HG03439 (cell line): ENCODE measurements around the gene IRAK1.

ENCODE experiments used
- ATAC-seq: cut with Tn5 transposase; IDR thresholded peaks from one replicate; pipeline ENCODE4 v1.9.1; 2021; ENCODE audit warnings: mild to moderate bottlenecking, moderate library complexity; ENCODE audit not compliant: unreplicated experiment

The IRAK1 gene

DNA sequence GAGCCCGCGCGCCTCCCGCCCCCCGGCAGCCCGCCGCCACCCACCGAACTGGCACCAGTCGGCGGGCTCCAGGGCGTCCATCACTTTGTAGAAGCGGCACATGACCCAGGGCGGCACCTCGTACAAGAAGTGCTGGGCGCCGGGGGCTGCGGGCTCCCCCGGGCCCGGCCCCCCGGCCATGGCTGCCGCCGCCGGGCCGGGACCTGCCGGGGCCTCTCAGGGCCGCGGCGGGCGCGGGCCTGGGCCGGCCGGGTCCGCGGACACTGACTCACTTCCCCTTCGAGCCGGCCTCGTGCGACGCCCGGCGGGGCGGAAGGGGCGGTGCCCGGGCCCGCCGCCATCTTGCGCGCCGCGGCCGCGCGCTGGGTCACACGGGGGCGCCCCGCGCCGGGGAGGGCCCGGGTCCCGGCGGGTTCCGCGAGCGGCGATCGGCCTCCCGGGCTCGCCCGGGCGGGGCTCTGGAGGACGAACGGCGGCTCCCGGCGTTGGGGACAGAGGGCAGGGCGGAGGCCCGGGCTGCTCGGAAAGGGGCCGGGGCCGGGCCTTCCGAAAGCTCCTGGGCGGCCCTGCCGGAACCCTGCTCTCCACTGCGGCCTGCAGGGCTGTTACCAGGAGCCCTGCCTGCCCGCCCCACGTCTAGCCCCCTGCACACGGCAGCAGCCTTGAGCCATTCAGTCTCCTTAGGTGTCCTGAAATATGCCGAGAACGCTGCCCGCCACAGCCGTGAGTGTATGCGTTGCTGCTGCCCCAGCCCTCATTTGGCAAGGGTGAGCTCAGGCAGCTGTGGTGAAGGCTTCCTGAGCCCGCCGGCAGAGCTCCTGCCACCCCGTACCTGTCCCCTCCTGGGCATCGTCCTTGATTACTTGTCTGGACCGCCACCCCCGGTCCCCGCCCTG is at the start of gene IRAK1:
Gene IRAK1 (minus strand): TSS at position 270 of the 896 bp plus-strand sequence. CDS start 90 bp downstream, at position 180.
- ATAC-seq: peak; percentile 45

DNA sequence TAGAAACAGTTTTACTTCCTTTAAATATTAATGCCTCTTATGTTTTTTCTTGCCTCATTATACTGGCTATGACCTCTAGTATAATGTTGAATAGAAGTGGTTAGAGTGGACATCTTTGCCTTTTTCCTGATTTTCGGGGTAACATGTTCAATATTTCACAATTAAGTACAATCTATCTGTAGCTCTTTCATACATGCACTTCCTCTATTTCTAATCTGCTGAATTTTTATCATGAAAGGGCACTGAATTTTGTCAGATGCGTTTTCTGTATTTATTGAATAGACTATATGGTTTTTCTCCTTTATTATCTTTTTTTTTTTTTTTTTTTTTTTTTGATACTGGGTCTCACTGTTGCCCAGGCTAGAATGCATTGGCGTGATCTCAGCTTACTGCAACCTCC is 48.9 kb upstream of the IRAK1 start:
- no peak for ATAC-seq

DNA sequence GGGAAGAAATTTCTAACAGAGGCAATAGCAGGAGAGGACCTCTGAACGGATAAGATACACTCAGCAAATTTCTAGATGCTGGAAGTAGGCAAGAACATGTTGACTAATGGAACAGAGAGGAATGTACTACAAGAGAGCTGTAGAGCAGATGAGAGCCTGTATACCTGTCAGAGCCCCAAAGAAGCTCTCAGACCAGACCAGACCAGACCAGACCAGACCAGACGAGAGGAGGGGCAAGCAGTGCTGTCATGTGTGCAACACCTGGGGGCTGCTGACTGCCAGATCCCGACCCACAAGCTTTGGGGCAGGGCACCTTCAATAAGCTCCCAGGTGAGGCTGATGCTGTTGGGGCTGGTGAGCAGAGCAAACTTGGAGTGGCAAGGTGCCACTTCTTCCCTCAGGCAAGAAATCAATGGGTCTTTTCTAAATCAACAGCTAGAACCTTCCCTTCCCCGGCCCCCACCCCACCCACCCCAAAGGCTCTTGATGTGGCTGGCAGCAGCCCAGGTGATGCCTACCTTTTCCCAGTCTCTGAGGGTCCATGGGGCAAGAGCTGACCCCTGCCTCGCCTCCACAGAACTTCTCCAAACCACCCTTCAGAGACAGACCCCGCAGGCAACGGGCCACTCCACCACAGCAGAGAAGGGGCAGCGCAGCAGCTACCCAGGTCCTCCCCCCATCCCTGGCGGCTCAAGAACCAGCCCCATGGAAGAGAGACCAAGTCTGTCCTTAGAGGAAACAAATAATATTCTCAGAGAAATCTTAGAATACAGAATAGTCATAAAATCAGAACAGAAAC is 45.1 kb upstream of the IRAK1 start:
- no peak for ATAC-seq

DNA sequence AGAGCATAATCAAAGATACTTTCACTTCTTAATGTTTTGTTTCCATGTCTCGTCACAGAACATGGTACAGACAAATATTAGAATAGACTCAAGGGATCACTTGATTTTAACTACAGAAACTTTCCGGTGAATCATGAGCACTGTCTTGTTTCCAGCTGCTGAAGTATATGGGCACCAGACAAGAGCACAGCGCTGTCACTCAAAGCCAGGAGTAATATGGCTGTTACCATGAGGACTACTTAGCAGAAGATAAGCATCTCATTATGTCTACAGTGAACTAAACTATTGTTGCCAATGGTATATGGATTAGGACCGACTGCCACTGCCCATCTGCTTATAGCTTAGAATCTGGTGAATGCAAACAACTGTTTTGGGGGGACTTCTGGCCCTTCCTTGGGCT is 43.5 kb upstream of the IRAK1 start:
- no peak for ATAC-seq

DNA sequence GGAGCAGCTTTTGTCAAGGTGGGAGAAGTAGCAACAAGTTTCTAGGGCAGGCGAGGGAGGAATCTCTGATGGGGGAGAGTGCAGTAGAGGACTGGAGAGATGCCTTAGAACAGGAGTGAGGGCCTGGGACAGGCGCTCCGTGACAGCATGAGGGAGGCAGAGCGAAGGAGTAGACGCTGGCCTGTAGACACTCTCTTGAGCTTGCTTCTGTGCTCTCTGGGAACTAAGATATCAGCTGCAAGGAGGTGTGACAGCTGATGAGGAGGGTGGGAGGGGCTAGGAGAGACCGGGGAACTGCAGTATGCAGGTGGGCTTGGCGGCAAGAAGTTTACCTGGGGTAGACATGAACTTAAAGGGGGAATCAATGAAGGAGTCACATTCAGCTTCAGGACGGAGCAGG is 42.1 kb upstream of the IRAK1 start:
- ATAC-seq: no peak

DNA sequence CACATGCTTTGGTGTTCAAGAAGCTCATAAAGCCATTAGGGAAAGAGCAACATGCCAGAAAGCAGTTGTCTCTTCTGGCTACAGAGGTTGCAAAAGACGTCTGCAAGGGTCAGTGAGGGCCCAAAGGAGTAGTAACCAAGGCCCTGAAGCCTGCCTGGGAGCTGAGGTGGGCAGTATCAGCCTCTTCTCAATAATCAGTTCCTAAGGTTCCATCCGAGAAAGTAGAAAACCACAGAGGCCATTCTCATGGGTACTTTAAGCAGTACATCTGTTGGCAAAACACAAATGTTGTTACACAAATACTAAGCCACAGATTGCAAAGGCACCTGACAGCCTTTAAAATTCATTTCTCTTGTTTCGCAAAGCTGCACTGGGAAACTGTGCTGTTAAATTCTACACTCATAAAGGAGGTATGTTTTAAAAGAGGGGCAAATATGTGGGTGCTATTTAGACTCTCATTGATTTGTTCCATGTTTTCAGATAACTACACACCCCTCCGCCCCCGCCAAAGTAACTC is 40.1 kb upstream of the IRAK1 start:
- ATAC-seq: no peak

DNA sequence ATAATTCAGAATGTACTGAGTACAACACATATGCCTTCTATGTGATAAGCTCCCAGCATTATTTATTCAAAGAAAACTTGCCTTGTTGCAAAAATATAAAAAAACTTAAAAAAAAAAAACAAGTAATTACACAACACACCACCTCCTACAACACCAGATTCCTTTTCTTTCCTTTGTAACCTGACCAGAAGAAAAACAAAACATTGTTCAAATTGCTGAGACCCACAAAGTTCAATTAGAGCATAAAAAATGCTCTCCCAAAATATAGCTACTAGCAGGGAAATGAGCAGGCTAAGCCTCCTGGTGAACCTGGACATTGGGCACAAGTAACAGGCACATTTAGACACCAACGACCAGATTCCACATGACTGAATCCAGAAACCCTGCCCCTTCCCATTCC is 39.5 kb upstream of the IRAK1 start:
- no peak for ATAC-seq

DNA sequence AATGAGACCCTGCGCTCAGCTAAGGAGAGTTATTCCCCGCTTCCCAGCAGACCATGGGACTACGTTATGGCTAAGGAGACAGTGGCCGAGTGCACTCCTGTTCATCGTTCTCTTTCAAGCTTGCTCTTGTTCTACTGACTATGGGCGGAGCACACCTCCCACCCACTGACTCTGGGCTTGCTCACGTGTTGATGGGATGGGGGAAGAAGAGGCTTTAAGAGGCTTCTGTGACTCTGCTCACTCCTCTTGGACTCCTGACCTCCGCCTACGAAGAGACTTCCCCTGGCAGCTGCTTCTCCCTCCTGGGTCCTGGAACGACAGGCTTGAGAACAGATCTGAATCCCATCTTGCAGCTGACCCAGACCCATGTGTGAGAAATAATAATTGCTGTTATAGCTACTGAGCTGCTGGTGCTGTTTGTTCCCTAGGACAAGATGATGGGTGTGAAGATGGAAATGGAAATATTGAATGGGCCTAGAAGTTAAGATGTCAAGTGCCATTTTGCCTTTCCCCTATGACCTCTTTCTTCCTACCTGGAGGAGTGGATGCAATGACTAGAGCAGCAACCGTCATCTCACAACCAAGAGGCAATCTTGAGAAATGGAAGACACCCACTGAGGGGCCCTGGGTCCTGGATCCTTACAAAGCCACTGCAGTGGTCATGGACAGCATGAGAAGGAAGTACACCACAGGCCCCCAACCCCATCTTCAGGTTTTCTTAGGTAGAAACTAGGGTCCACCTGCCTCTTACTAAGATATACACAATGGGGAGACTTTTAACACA is 38.7 kb upstream of the IRAK1 start:
- no peak for ATAC-seq

DNA sequence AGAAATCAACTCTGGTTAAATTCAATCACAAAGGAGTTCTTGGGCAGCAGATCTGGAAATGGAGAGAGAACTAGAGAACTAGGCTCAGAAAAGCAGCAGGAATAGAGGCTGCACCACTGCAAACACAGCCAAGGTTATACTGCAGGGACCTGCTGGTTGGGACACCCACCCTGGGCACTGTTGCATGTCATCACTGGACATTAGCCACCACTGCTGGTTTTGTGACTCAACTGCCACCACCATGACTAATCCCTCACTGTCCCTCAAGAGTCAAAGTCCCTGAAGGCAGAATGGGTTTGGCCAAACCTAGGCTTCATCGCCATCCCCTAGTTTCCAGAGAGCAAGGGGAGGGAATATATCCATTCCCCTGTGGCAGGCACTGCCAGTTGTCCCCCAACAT is 38.1 kb upstream of the IRAK1 start:
- ATAC-seq: no peak

DNA sequence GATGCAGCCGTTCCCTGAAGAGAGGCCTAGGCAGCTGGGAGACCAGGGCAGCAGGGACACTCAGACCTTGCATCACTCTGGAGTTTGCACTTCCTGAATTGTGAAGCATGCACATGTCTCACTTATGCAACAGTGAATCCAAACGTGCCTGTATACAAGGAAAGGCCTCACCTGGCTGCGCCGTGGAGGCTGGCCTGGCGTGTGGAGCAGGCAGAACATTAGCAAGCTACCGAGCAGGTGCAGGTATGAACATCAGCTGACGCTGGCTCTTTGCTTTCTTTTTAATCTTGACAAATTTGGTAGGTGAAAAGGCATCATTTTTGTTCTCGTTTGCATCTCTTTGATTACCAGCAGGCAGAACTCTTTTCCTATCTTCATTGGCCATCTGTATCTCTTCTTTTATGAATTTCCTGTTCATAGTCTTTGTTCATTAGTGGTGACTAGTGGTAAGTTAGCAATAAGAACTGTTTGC is 37.1 kb upstream of the IRAK1 start:
- no peak for ATAC-seq

DNA sequence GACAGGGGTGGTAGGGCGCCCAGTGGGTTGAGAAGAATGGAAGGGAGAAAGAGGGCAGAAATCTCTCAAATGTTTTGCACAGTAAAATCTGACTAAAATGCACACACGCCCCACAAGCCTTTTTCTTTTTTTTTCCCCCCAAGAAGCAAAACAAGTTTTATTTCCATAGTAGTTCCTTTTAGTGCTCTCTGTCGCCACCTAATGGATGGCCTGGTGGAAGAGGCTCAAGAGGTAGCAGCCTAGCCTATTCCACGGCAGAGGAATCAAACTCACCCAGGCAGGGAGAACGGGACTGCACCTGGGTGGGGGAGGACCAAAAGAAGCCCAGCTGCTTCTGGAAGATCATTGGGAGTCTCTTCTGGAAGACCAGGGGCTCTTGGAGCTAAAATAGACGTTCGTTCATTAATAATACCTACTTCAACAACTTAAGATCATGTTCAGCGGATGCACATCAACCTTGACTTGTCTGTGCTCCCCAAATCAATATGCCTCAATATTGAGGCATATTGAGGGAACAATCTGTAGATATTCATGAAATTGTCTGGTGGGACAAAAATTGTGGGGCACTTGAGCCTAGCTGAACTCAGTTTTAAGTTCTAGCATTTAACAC is 31.6 kb upstream of the IRAK1 start:
- ATAC-seq: no peak

DNA sequence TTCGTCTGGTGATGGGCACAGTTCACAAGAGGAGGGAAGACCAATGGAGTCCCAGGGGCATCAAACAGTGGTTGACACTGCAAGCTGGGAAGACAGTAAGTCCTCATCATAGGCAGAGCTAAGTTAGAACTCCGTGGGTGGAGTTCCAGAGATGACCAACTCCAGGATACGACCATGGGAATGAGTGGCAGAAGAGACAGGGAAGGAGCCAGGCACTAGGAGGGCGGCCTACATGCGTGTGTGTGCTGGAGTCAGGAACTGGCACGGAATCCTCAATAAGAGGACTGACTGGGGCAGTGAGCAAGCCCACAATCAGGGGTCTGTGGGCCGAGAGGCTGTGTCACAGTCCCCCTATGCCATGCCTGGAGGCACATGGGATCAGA is 30.4 kb upstream of the IRAK1 start:
- no peak for ATAC-seq

DNA sequence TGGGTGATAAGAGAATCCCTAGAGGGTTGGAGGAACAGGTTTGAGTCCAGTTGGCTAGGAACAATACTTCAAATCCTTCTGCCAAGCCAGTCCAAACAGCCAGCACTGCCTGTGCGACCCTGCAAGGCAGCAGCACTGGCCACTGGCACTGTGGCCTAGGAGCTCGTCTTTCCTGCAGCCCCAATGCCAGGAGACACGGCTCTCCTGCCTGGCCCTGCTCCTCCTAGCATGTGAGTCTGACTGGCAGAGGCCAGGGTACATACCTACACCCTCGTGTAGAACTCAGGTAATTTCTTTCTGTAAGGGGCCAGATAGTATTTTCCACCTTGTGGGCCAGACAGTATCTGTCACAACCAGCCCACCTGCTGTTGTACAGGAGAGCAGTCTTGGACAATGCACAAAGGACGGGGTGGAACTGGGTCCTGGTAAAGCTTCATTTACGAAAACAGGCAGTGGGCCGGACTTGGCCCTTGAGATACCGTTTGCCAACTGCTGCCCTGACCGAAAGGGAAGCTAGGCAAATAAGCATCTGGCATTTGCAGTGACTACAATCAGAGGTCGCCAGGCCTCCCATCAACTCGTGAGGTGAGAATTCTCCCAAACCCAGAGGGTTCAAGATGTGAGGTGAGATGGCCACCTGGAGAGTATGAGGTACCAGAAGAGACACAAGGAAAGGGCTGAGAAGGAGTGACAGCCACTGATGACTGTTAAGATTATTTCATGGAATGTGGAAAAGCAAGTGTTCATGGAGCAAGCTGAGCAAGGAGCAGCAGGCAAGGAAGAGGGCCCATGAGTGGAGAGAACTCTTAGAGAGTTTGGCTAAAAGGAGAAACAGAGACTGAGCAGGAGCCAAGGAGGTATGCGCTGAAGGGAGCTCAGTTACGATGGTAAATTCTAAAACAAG is 29.8 kb upstream of the IRAK1 start:
- ATAC-seq: no peak

DNA sequence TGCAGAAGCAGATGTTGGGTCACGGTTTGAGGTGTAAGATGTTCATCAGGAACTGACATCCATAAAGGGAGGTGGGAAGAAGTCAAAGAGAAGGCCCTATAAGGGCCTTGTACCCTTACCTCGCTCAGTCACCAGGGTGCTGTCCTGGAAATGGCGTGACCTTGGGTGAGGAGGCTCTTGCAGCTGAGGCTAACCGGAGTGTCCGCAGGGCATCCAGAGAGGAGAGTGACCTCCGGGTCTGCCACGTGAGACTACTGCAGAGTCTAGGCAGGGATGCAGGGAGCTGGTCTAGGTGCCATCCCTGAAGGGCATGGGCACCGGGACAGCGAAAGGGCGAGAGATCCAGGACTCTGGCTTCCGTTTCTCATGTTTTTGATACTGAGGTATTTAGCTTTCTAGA is 28.7 kb upstream of the IRAK1 start:
- no peak for ATAC-seq

DNA sequence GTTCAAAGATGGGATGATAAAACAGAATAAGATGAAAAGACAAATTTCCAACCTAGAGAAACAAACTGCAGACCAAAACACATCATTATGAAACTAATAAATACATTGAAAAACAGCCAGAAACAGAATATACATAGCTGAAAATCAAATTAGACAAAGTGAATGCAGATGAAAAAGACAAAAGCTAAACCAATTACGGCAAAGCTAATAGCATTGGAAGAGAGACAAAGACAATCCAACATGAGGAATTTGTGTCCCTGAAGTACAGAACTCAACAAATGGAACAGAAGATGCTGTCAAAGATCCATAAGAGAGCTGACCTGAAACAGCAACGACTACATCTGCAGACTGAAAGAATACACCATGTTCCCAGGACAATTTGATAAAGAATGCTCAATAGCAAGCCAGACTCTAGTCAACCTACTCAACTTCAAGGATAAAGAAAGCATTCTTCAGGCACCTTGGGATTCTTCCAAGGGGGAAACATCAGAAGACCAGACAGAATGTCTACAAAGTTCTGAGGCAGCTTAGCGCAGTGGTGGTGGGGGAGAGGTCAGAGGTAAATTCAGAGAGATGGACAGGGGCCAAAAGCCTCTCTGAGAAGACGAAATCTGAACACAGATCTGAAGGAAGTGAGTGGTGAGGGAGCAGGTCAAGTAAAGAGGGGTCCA is 27.4 kb upstream of the IRAK1 start:
- no peak for ATAC-seq

DNA sequence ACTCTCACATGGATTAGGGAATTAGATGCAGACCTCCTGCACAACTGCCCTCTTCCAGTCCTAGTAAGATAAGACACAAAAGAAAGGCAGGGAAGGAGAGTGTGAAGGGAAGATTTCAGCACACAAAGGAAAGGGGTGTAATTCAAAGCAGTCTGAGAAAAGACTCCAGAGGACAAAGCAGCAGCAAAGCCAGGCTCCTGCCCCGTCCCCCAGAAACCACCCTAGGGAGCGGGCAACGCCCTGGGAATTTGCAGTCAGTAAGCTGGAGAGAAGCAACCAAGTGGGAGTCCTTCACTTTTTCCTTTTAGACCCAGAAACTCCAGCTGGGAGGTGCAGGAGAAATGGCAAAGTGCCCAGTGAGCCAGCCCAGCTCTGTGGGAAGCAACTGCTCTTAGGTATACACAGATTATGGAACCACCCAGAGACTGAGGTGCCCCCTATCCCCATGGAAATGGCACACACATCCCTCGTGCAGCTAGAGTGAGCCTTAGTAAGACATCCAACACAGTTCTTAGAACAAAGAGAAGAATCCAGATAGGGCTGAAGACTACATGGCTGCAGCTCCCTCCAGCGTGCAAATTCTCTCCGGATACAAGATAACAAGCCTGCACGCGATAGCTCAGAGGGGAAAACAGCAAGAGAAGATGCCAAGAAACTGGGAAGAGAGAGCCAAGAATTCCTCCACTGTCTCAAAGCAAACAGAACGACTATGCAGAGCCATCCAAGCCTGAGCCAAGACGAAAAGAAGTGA is 26.5 kb upstream of the IRAK1 start:
- ATAC-seq: no peak

DNA sequence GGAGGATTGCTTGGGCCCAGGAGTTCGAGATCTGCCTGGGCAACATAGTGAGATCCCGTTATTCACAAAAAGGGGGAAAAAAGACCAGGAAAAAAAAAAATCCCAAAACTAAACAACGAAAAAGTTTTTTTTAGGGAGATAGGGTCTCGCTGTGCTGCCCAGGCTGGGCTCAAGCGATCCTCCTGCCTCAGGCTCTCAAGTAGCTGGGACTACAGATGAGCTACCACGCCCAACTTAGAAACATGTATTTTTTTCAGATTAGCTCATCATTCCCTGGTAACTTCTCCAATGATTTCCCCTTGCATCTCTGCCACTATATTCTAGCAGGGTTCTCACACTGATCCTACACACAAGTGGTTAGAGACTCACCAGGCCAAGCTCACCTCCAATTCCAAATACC is 24.4 kb upstream of the IRAK1 start:
- ATAC-seq: no peak

DNA sequence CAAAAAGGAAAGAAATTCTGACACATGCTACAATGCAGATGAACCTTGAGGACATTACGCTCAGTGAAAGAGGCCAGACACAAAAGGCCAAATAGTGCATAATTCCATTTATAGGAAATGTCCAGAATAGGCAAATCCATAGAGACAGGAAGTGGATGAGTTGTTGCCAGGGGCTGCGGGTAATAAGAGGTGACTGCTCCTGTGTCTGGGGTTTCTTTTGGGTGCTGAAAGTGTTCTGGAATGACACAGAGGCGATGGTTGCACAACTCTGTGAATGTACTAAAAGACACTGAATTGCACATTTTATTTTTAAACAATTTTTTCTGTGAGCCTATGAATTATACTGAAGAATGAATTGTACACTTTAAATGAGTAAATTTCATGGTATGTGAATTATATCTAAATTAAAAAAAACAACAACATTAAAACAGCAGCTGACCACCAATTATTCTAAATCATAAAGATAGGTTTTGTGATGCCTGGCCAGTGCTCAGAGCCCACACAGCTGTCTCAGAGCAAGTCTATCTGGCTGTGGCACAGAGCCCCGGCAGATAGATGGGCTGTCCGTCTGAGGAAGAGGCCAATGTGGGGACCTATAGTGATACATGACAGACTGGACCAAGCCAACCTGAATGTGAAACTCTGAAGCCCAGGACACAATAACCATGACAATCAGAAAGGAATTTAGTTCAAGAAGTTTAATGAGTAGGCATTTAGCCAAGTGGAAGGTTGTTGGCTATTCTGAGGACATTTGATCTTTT is 23.5 kb upstream of the IRAK1 start:
- ATAC-seq: no peak
